HG03280 (cell line): ENCODE results near the gene KAZALD1.

Experiments
- ATAC-seq: cut with Tn5 transposase; IDR thresholded peaks from one replicate; pipeline ENCODE4 v1.9.1; 2021; ENCODE audit warnings: mild to moderate bottlenecking, moderate library complexity; ENCODE audit not compliant: unreplicated experiment

KAZALD1 gene

GRCh38 chr10:101066896-101067355 lies 5.1 kb downstream of the KAZALD1 start:
- no peak for ATAC-seq

GRCh38 chr10:101067356-101068083 lies 5.7 kb downstream of the KAZALD1 start:
- no peak for ATAC-seq

GRCh38 chr10:101069441-101069840 lies 7.7 kb downstream of the KAZALD1 start:
- no peak for ATAC-seq

- no peak for ATAC-seq
Measured at GRCh38 chr10:101070098-101070497, 8.3 kb downstream of the KAZALD1 start.

GRCh38 chr10:101071267-101071884 lies 9.6 kb downstream of the KAZALD1 start:
- ATAC-seq, result no peak

- ATAC-seq, result no peak
Measured at GRCh38 chr10:101071885-101072433, 10.2 kb downstream of the KAZALD1 start.

- ATAC-seq, result no peak
Measured at GRCh38 chr10:101072923-101073322, 11.1 kb downstream of the KAZALD1 start.

- no peak for ATAC-seq
Measured at GRCh38 chr10:101073631-101074030, 11.8 kb downstream of the KAZALD1 start.

GRCh38 chr10:101075775-101076174 lies 14.0 kb downstream of the KAZALD1 start:
- ATAC-seq, result no peak

- ATAC-seq, result no peak
Measured at GRCh38 chr10:101076630-101077029, 14.8 kb downstream of the KAZALD1 start.

- no peak for ATAC-seq
Measured at GRCh38 chr10:101079874-101080273, 18.1 kb downstream of the KAZALD1 start.

GRCh38 chr10:101080933-101081931 lies 19.4 kb downstream of the KAZALD1 start:
- ATAC-seq, result no peak

- ATAC-seq, result no peak
Measured at GRCh38 chr10:101085846-101086245, 24.1 kb downstream of the KAZALD1 start.

GRCh38 chr10:101087376-101087775 lies 25.6 kb downstream of the KAZALD1 start:
- ATAC-seq, result no peak

GRCh38 chr10:101087965-101088364 lies 26.2 kb downstream of the KAZALD1 start:
- no peak for ATAC-seq

- ATAC-seq, result no peak
Measured at GRCh38 chr10:101089520-101090299, 27.9 kb downstream of the KAZALD1 start.

- ATAC-seq, result no peak
Measured at GRCh38 chr10:101090597-101090996, 28.8 kb downstream of the KAZALD1 start.

GRCh38 chr10:101091546-101092290 lies 29.9 kb downstream of the KAZALD1 start:
- ATAC-seq, result no peak

GRCh38 chr10:101092881-101093354 lies 31.1 kb downstream of the KAZALD1 start:
- no peak for ATAC-seq
